Hepatocyte (in vitro differentiated cells): Measurements from ENCODE around the gene SLC25A45.

ENCODE experiments used
- EZH2 ChIP-seq: fragments of 200-600 bp; sonication (generic); IDR thresholded peaks from 2 replicates; pipeline ENCODE4 v1.6.1; 2016; ENCODE audit warnings: antibody characterized with exemption, mild to moderate bottlenecking, borderline replicate concordance
- EZH2phosphoT487 ChIP-seq: fragments of 200-600 bp; sonication (generic); IDR thresholded peaks from one replicate; pipeline ENCODE4 v1.6.1; 2018; ENCODE audit warnings: antibody characterized with exemption, mild to moderate bottlenecking, low read depth, moderate library complexity; ENCODE audit not compliant: unreplicated experiment, severe bottlenecking
- TF ChIP-seq, protein P1 (sequence below): fragments of 200-600 bp; sonication (generic); IDR thresholded peaks from 2 replicates; pipeline ENCODE4 v1.5.1; 2016; ENCODE audit warnings: antibody characterized with exemption, mild to moderate bottlenecking; ENCODE audit not compliant: poor library complexity

DNA sequence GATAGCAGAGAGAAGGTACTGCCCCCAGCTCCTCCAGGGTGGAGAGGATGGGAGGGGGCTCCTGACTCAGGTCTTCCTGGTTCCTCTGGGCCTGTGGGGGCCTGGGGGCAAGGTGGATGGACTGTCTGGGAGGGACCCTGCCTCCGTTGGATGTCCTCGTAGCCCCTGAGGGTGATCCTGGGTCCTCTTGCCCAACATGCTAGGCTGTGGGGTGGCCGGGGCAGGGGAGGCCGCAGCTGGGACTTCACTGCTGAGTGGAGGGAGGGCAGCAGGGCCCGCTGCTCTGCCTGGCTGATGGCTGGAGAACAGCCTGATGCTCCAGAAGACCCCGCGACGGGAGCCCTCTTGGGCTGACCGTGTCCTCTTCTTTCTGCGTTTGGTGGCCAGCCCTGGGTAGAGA lies 17.4 kb upstream of the SLC25A45 start:
- TF ChIP-seq, protein P1, sequence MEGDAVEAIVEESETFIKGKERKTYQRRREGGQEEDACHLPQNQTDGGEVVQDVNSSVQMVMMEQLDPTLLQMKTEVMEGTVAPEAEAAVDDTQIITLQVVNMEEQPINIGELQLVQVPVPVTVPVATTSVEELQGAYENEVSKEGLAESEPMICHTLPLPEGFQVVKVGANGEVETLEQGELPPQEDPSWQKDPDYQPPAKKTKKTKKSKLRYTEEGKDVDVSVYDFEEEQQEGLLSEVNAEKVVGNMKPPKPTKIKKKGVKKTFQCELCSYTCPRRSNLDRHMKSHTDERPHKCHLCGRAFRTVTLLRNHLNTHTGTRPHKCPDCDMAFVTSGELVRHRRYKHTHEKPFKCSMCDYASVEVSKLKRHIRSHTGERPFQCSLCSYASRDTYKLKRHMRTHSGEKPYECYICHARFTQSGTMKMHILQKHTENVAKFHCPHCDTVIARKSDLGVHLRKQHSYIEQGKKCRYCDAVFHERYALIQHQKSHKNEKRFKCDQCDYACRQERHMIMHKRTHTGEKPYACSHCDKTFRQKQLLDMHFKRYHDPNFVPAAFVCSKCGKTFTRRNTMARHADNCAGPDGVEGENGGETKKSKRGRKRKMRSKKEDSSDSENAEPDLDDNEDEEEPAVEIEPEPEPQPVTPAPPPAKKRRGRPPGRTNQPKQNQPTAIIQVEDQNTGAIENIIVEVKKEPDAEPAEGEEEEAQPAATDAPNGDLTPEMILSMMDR: no peak
- no peak for TF ChIP-seq EZH2phosphoT487
- TF ChIP-seq EZH2: no peak
